MCF 10A (cell line): ENCODE results near the gene TNFAIP3. TPM values are rescaled to one million over a fixed set of nuclear protein-coding genes. Genes with fewer than 3 reads are reported as not detected.

Source experiments
- BruUV-seq: library from RNA; stranded (reverse); fragments of 400-500 nt; replicated peaks from 2 replicates; lab custom pipeline; 2021; lab: Mats Ljungman, UMichigan
- CTCF ChIA-PET: fragments of 300-600 bp; sonication (Branson Sonifier 250); formaldehyde crosslinking; extraction: SDS; loops from one replicate; lab custom pipeline; 2021; ENCODE audit warnings: antibody characterized with exemption, inconsistent platforms; lab: Yijun Ruan, JAX
- POLR2A ChIA-PET: fragments of 300-600, 350-650 bp; sonication (Branson Sonifier 250); formaldehyde crosslinking; extraction: SDS; loops from one replicate; lab custom pipeline; 2020; ENCODE audit warnings: antibody characterized with exemption, inconsistent platforms; lab: Yijun Ruan, JAX
- DNase-seq: peaks from one replicate; pipeline ENCODE4 v3.0.0-alpha.2; 2018; ENCODE audit not compliant: unreplicated experiment
- H3K27ac Mint-ChIP-seq: one replicate; pipeline ENCODE4 v1.8.0; 2022; ENCODE audit warnings: mild to moderate bottlenecking, low read depth, mixed read lengths; ENCODE audit not compliant: unreplicated experiment
- H3K27me3 Mint-ChIP-seq: one replicate; pipeline ENCODE4 v1.8.0; 2022; ENCODE audit warnings: mixed read lengths; ENCODE audit not compliant: insufficient read depth, unreplicated experiment
- H3K36me3 Mint-ChIP-seq: one replicate; pipeline ENCODE4 v1.8.0; 2022; ENCODE audit warnings: mild to moderate bottlenecking, moderate library complexity, mixed read lengths; ENCODE audit not compliant: insufficient read depth, unreplicated experiment
- H3K4me1 Mint-ChIP-seq: one replicate; pipeline ENCODE4 v1.8.0; 2022; ENCODE audit warnings: mixed read lengths; ENCODE audit not compliant: insufficient read depth, unreplicated experiment
- H3K4me3 Mint-ChIP-seq: one replicate; pipeline ENCODE4 v1.8.0; 2022; ENCODE audit warnings: mild to moderate bottlenecking, moderate library complexity, mixed read lengths; ENCODE audit not compliant: unreplicated experiment
- H3K9me3 Mint-ChIP-seq: one replicate; pipeline ENCODE4 v1.8.0; 2022; ENCODE audit warnings: mixed read lengths; ENCODE audit not compliant: unreplicated experiment
- CTCF ChIP-seq: fragments of 200-600 bp; IDR thresholded peaks from one replicate; pipeline ENCODE4 v1.8.0; 2022; ENCODE audit warnings: antibody characterized with exemption, mild to moderate bottlenecking; ENCODE audit not compliant: unreplicated experiment
- intact Hi-C: fragments of 100-400 bp; cut with micrococcal nuclease; formaldehyde crosslinking; loops from 2 replicates; pipeline ENCODE4 v1.14.1; 2022
- total RNA-seq: library from RNA; stranded (reverse); gene quantifications from 2 replicates; pipeline ENCODE4 v1.2.3, GENCODE V29; 2022

Gene TNFAIP3
- total RNA-seq, 1 experiment from 2014 or later = 52.8 TPM

DNA sequence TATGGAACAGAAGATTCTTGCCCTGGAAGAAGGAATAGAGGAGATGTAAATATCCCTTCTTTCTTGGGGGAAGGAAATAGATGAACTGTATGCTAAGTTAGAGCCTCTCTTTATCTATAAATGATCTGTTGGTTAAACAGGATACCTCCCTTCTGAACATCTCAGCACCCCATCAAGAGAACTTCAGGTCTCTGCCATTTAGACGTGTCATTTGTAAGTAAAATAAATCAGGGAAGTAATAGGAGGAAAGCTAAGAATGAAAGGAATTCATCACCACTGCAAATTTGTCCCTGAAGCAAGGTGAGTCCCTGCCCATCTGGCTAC lies 42.5 kb upstream of the TNFAIP3 start:
- no peak overlapping the region for H3K4me3 Mint-ChIP-seq
- intact Hi-C loops = no loop called here
- ChIA-PET CTCF (interaction anchor here (0.6 to 1.2 kb wide), 5 partner anchors 28 to 282 kb away, joined by 3 to 5 read pairs (median 3); partner anchors contain the start of gene TNFAIP3), POLR2A (interaction anchor here (0.6 to 3.6 kb wide), 6 partner anchors 12 to 116 kb away, joined by 3 to 25 read pairs (median 4); no protein-coding TSS in a partner anchor)
- no peak for TF ChIP-seq CTCF
- no peaks in the 10 kb centered on the region for H3K27me3 Mint-ChIP-seq
- peak overlapping the region; percentile 92 for H3K27ac Mint-ChIP-seq
- H3K9me3 Mint-ChIP-seq = no peaks in the 10 kb centered on the region
- peaks cover 9% of the 10 kb centered on the region for H3K36me3 Mint-ChIP-seq
- H3K4me1 Mint-ChIP-seq = peaks cover 38% of the 10 kb centered on the region
- DNase-seq = no peak
- no TSS peak for BruUV-seq

- ChIA-PET CTCF (interaction anchor here (0.6 to 1.2 kb wide), 7 partner anchors 23 to 282 kb away, joined by 3 to 5 read pairs (median 4); partner anchors contain the start of gene TNFAIP3), POLR2A (interaction anchor here (0.6 to 3.6 kb wide), 6 partner anchors 9 to 117 kb away, joined by 3 to 25 read pairs (median 3); no protein-coding TSS in a partner anchor)
- no peak for DNase-seq
- H3K4me1 Mint-ChIP-seq = peaks cover 42% of the 10 kb centered on the region
- H3K27ac Mint-ChIP-seq = peak overlapping the region; percentile 92
- H3K9me3 Mint-ChIP-seq = no peaks in the 10 kb centered on the region
- no peak overlapping the region for H3K4me3 Mint-ChIP-seq
- TSS peak; percentile 43 for BruUV-seq
- H3K36me3 Mint-ChIP-seq = peaks cover 9% of the 10 kb centered on the region
- no peaks in the 10 kb centered on the region for H3K27me3 Mint-ChIP-seq
- intact Hi-C loops = no loop called here
- no peak for TF ChIP-seq CTCF
Measured at GRCh38 chr6:137824896-137825295, 42.2 kb upstream of the TNFAIP3 start.

- BruUV-seq = no TSS peak
- ChIA-PET CTCF (interaction anchor here (1.3 to 2.4 kb wide), 2 partner anchors 9 to 14 kb away, joined by 4 to 7 read pairs; no protein-coding TSS in a partner anchor), POLR2A (interaction anchor here (1.1 to 5.9 kb wide), 5 partner anchors 16 to 97 kb away, joined by 3 to 49 read pairs (median 3); no protein-coding TSS in a partner anchor)
- Mint-ChIP-seq H3K4me3 (no peak overlapping the region), H3K27ac (peak overlapping the region; percentile 90), H3K36me3 (peaks cover 9% of the 10 kb centered on the region), H3K4me1 (peaks cover 66% of the 10 kb centered on the region), H3K27me3 (no peaks in the 10 kb centered on the region), H3K9me3 (no peaks in the 10 kb centered on the region)
- no peak for TF ChIP-seq CTCF
- peak; percentile 44 for DNase-seq
- intact Hi-C loops = no loop called here
Measured at GRCh38 chr6:137827411-137827940, 39.6 kb upstream of the TNFAIP3 start.

- no peaks in the 10 kb centered on the region for H3K9me3 Mint-ChIP-seq
- peaks cover 9% of the 10 kb centered on the region for H3K36me3 Mint-ChIP-seq
- H3K4me1 Mint-ChIP-seq = peaks cover 68% of the 10 kb centered on the region
- peak overlapping the region; percentile 90 for H3K27ac Mint-ChIP-seq
- CTCF ChIA-PET = interaction anchor here (0.7 to 1.3 kb wide), 3 partner anchors 10 to 39 kb away, joined by 3 to 4 read pairs (median 4); partner anchors contain the start of gene TNFAIP3
- intact Hi-C loops = no loop called here
- BruUV-seq = TSS peak; percentile 20
- H3K27me3 Mint-ChIP-seq = no peaks in the 10 kb centered on the region
- peak overlapping the region; percentile 7 for H3K4me3 Mint-ChIP-seq
- no peak for TF ChIP-seq CTCF
- DNase-seq = no peak
- POLR2A ChIA-PET = interaction anchor here (0.8 to 5.9 kb wide), 7 partner anchors 9 to 98 kb away, joined by 3 to 49 read pairs (median 3); no protein-coding TSS in a partner anchor
Measured at GRCh38 chr6:137827977-137828810, 38.9 kb upstream of the TNFAIP3 start.
